Measurements from ENCODE around the gene IGF1R. TPM values are rescaled to one million over a fixed set of nuclear protein-coding genes. Genes with fewer than 3 reads are reported as not detected.

IGF1R gene
- total and polyA plus RNA-seq, 2 experiments from 2014 or later: 9.5 to 92.4 TPM

- no peak overlapping the region for H3K4me3 ChIP-seq
- no peaks in the 10 kb centered on the region for H3K9me3 ChIP-seq (ENCODE audit: low read depth)
- H3K4me1 ChIP-seq (ENCODE audit: low read depth): peaks cover 37% of the 10 kb centered on the region
- no peaks in the 10 kb centered on the region for H3K27me3 ChIP-seq
- no peak for DNase-seq (ENCODE audit: low read depth in 1 of 2, low spot score in 1 of 2)
- H3K27ac ChIP-seq: no peak overlapping the region
- no peaks in the 10 kb centered on the region for H3K36me3 ChIP-seq
- TF ChIP-seq CTCF (IDR thresholded peaks at IDR 0.05; ENCODE audit: low read depth, low read length): no peak
Observed at GRCh38 chr15:98720031-98720430, 71.7 kb downstream of the IGF1R start.

GRCh38 chr15:98720577-98721565, 72.5 kb downstream of the IGF1R start:
- H3K4me1 ChIP-seq (ENCODE audit: low read depth): peaks cover 29% of the 10 kb centered on the region

GRCh38 chr15:98722209-98722608, 73.9 kb downstream of the IGF1R start:
- Histone ChIP-seq H3K27ac (no peak overlapping the region), H3K36me3 (no peaks in the 10 kb centered on the region), H3K27me3 (no peaks in the 10 kb centered on the region), H3K4me1 (ENCODE audit: low read depth) (peaks cover 30% of the 10 kb centered on the region), H3K4me3 (no peak overlapping the region), H3K9me3 (ENCODE audit: low read depth) (no peaks in the 10 kb centered on the region)
- no peak for DNase-seq (ENCODE audit: low read depth in 1 of 2, low spot score in 1 of 2)
- no peak for TF ChIP-seq CTCF (IDR thresholded peaks at IDR 0.05; ENCODE audit: low read depth, low read length)

More at GRCh38 chr15:98720577-98721565, 72.5 kb downstream of the IGF1R start:
- no peak for DNase-seq (ENCODE audit: low read depth in 1 of 2, low spot score in 1 of 2)
- no peaks in the 10 kb centered on the region for H3K9me3 ChIP-seq (ENCODE audit: low read depth)
- H3K4me3 ChIP-seq: no peak overlapping the region
- no peaks in the 10 kb centered on the region for H3K27me3 ChIP-seq
- no peak overlapping the region for H3K27ac ChIP-seq
- no peaks in the 10 kb centered on the region for H3K36me3 ChIP-seq
- TF ChIP-seq CTCF (IDR thresholded peaks at IDR 0.05; ENCODE audit: low read depth, low read length): no peak

GRCh38 chr15:98722645-98723044, 74.3 kb downstream of the IGF1R start:
- TF ChIP-seq CTCF (IDR thresholded peaks at IDR 0.05; ENCODE audit: low read depth, low read length): no peak
- DNase-seq (ENCODE audit: low read depth in 1 of 2, low spot score in 1 of 2): no peak
- no peaks in the 10 kb centered on the region for H3K9me3 ChIP-seq (ENCODE audit: low read depth)
- H3K36me3 ChIP-seq: no peaks in the 10 kb centered on the region
- H3K4me3 ChIP-seq: no peak overlapping the region
- H3K4me1 ChIP-seq (ENCODE audit: low read depth): peaks cover 35% of the 10 kb centered on the region
- no peaks in the 10 kb centered on the region for H3K27me3 ChIP-seq
- H3K27ac ChIP-seq: no peak overlapping the region

- H3K27me3 ChIP-seq: no peaks in the 10 kb centered on the region
- no peak for DNase-seq (ENCODE audit: low read depth in 1 of 2, low spot score in 1 of 2)
- TF ChIP-seq CTCF (IDR thresholded peaks at IDR 0.05; ENCODE audit: low read depth, low read length): no peak
- H3K36me3 ChIP-seq: no peaks in the 10 kb centered on the region
- H3K9me3 ChIP-seq (ENCODE audit: low read depth): no peaks in the 10 kb centered on the region
- H3K4me3 ChIP-seq: no peak overlapping the region
- no peak overlapping the region for H3K27ac ChIP-seq
- H3K4me1 ChIP-seq (ENCODE audit: low read depth): peaks cover 37% of the 10 kb centered on the region
Observed at GRCh38 chr15:98723195-98723594, 74.9 kb downstream of the IGF1R start.
